DMS79 (cell line): ENCODE measurements around the gene NEMF.
"Not testable (repeated sequence)": the region's sequence is repeated elsewhere in the genome, so short reads cannot be mapped to it uniquely, and the experiment has no call there.

Source experiments
- DNase-seq: peaks from one replicate; lab custom pipeline; 2025; lab: John Stamatoyannopoulos, UW

NEMF gene

GRCh38 chr14:49876563-49877127 is 24.1 kb upstream of the NEMF start:
- no peak for DNase-seq

- DNase-seq = no peak
Observed at GRCh38 chr14:49875640-49876198, 23.1 kb upstream of the NEMF start.

GRCh38 chr14:49873548-49873947 is 21.0 kb upstream of the NEMF start:
- not testable (repeated sequence) for DNase-seq

GRCh38 chr14:49870908-49871307 is 18.3 kb upstream of the NEMF start:
- DNase-seq = no peak

- DNase-seq = no peak
Observed at GRCh38 chr14:49868720-49869114, 16.1 kb upstream of the NEMF start.

- DNase-seq = peak; percentile 89
Observed at GRCh38 chr14:49867831-49868719, 15.5 kb upstream of the NEMF start.

DNA sequence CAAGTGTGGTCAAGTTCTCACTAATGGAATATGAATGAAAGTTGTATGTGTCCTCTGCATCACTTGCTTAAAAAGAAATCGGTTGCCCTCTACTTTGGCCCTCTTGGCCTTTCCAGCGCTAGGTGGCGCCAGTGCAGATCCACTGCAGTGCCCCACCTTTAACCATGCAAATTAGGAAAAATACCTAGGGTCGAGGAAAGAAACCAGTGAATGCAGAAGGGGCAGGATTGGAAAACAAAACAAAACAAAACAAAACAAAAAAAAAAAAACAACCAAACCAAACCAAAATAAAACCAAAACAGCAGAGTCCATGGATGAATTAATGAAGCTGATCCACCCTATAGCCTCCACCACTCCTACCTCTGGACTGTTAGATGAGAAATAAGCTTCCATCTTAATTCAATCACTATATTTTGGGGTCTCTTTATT is 12.9 kb upstream of the NEMF start:
- DNase-seq = peak; percentile 31

DNA sequence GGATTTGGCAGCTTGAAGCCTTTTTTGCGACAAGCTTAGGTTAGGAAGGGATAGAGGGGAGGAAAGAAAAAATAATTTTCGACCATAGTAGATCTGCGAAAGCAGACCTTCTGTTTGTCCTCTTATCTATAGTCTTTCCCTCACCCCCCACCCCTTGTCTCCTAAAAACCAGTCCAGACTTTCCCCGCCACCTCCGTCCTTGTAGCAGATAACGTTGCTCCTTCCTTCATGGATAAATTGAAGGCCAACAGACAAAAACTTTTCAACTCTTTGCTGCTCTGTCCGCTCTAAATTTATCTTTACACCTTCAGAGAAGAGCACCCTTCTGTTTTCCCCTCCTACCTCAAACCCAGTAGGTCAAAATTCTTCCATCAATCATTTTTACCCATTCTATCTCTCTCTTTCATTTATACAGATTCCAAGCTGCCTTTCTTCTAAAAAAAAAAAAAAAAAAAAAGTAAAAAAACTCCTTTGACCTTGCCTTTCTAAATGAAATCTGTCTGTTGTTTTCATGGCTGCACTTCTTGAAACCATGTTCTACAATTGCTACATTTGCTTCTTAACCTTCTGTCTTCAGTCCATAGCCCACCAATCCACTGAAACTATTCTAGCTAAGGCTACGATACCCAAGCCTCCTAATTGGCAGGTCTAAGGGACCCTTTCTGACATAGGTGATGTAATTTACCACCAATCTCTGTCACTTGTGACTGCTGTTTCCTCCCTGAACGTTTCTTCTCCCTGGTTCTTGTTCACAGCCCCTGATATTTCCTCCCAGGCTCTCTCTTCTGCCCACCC is 11.1 kb upstream of the NEMF start:
- no peak for DNase-seq

GRCh38 chr14:49862089-49862673 is 9.6 kb upstream of the NEMF start:
- peak; percentile 72 for DNase-seq

DNA sequence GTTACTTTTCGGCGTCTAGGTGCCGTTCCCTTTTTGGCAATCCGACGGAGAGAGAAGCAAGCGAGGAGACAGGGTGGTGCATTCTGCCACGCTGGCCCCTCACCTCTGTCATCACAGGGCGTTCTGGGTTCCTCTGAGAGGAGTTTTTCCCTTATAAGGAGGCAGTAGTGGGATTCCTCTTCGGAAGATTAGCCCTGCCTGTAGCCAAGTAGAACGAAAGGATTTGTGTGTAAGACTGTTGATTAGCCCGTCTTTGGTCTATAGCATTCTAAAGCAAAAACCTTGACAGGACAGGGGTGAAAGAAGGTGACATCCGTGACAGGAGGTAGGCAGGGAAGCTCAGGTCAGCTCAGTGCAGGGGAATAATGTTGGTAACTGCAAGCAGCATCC is 9.1 kb upstream of the NEMF start:
- DNase-seq = peak; percentile 71

GRCh38 chr14:49860988-49861698 is 8.6 kb upstream of the NEMF start:
- no peak for DNase-seq

DNA sequence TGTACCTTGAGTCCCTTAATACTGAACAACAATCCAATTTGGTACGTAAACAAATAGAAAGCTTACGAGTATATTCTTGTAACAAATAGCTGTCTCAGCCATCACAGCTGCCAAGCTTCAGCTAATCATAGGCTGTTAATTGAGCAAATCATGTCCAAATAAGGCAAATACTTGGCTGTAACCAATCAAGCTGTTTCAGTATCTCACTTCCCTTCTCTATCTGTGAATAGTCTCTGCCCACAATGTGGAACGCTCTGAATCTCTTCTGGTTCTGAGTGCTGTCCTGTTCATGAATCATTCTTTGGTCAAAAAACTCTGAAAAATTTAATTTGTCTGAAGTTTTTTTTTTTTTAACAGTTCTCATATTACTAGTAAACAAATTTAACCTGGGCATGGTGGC is 5.8 kb upstream of the NEMF start:
- no peak for DNase-seq

DNA sequence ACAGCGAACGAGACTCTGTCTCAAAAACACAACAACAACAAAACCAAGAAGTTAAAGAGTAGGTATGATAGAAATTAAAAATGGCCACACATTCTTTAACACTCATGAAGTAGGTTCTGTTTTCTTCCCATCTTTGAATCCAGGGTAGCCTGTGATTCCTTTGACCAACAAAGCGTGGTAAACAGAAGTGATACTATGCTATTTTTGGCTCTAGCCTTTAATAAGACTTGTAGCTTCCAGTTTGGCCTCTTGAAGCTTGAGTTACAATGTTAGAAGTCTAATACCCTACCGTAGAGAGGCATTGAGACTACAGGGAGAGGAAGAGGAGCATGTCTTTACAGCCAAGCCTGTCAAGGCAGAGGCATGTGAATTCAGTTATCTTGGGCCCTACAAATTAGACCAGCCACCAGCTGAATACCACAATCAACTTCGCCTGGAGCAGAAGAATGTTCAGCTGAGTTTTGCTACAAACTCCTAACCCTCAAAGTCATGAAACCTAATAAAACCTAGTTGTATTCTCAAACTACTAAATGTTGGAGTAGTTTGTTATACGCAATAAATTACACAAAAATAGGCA is 4.9 kb upstream of the NEMF start:
- no peak for DNase-seq

DNA sequence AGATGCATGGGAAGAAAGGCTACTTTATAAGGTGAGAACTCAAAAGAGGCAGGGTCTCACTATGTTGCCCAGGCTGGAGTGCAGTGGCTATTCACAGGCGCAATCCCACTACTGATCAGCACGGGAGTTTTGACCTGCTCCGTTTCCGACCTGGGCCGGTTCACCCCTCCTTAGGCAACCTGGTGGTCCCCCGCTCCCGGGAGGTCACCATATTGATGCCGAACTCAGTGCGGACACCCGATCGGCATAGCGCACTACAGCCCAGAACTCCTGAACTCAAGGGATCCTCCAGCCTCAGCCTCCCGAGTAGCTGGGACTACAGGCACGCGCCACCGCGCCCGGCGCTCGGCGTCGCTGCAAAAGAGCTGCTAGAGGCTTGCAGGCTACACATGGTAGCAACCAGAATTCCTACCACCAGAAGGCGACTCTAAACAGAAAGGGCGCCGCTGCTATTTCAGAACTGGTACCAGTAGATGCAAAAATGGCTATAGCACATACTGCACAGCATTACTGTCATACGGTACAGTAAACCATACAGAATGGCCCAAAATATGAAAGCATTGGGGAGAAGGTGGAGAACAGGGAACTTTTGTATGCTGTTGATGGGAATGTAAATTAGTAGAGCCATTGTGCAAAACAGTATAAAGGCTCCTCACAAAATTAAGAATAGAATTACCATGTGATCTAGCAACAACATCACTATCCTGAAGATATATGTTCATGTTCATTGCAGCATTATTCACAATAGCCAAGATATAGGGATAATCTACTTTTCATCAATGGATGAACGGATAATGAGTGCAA is 1.2 kb upstream of the NEMF start:
- peak; percentile 53 for DNase-seq

- DNase-seq = no peak
Observed at GRCh38 chr14:49853158-49853477, 530 bp upstream of the NEMF start.

- no peak for DNase-seq
Observed at GRCh38 chr14:49851813-49852212, 775 bp downstream of the NEMF start.

DNA sequence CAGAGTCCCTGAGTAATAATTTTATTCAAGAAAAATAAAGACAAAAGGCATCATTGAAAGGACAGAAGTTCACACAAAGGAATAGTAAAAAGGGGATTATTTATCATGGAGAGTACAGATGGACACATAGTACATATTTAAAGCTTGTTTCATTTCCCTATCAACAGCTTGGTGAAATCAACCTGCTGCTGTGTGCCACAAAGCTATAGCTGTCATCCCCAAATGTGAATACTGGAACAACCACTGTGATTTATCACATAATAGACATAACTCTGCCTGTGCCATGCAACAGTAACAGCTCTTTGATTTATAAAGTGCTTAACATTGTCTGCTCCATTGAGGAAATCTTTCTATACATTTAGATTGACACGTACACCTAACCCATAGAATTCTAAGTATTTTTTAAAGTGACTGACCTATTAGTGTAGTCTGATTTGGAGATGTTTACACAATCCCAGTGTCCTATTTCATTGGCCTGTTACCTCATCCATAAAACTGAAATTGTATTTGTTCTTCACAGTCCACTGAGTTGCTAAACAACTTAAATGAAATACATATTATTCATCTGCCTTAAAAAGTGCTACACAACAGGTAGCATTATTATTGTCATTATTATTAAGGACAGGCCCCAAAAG is 3.3 kb downstream of the NEMF start:
- DNase-seq = no peak

- no peak for DNase-seq
Observed at GRCh38 chr14:49828640-49829039, 23.9 kb downstream of the NEMF start.

- no peak for DNase-seq
Observed at GRCh38 chr14:49820176-49820575, 32.4 kb downstream of the NEMF start.

DNA sequence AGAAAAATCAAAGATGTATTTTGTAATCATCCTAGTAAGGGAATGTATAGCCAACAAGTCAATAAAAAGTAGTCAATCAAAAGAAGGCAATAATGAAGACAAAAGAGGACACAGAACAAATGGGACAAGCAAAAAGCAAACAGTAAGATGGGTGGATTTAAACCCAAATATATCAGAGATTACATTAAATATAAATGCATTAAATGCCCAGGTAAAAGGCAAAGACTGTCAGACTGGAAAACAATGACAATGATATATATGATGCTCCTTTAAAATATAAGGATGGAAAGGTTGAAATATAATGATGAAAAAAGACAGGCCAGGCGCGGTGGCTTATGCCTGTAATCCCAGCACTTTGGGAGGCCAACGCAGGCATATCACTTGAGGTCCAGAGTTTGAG is 35.7 kb downstream of the NEMF start:
- no peak for DNase-seq
